Smooth muscle cell (in vitro differentiated cells): ENCODE measurements around the gene CYP2E1. TPM values are rescaled to one million over a fixed set of nuclear protein-coding genes. Genes with fewer than 3 reads are reported as not detected.

Experiments used
- DNase-seq: peaks from one replicate; lab custom pipeline; 2025; ENCODE audit not compliant: unreplicated experiment; lab: John Stamatoyannopoulos, UW
- H2AFZ ChIP-seq: fragments of 200-600 bp; sonication (generic); 2 replicates; pipeline ENCODE4 v1.6.0; 2016; ENCODE audit warnings: antibody characterized with exemption, low read depth, mild to moderate bottlenecking
- H3F3A ChIP-seq: fragments of 200-600 bp; sonication (generic); 2 replicates; pipeline ENCODE4 v1.6.0; 2017; ENCODE audit warnings: antibody characterized with exemption, low read depth
- H3K27ac ChIP-seq: fragments of 200-600 bp; sonication (generic); 2 replicates; pipeline ENCODE4 v1.5.1; 2016; ENCODE audit warnings: low read depth, mild to moderate bottlenecking
- H3K27me3 ChIP-seq: fragments of 200-600 bp; sonication (generic); 2 replicates; pipeline ENCODE4 v1.6.1; 2016; ENCODE audit warnings: low read depth, mild to moderate bottlenecking
- H3K36me3 ChIP-seq: fragments of 200-600 bp; sonication (generic); 2 replicates; pipeline ENCODE4 v1.5.1; 2016; ENCODE audit warnings: low read depth
- H3K4me1 ChIP-seq: fragments of 200-600 bp; sonication (generic); 2 replicates; pipeline ENCODE4 v1.5.1; 2016; ENCODE audit warnings: low read depth
- H3K4me2 ChIP-seq: fragments of 200-600 bp; sonication (generic); 2 replicates; pipeline ENCODE4 v1.6.0; 2016; ENCODE audit warnings: mild to moderate bottlenecking
- H3K4me3 ChIP-seq: fragments of 200-600 bp; sonication (generic); 2 replicates; pipeline ENCODE4 v1.5.1; 2016; ENCODE audit warnings: mild to moderate bottlenecking
- H3K79me2 ChIP-seq: fragments of 200-600 bp; sonication (generic); 2 replicates; pipeline ENCODE4 v1.6.0; 2016; ENCODE audit warnings: low read depth, mild to moderate bottlenecking
- H3K9ac ChIP-seq: fragments of 200-600 bp; sonication (generic); 2 replicates; pipeline ENCODE4 v1.6.0; 2016; ENCODE audit warnings: low read depth
- H3K9me3 ChIP-seq: fragments of 200-600 bp; sonication (generic); replicated peaks from 2 replicates; pipeline ENCODE4 v1.5.1; 2016; ENCODE audit warnings: low read depth
- H4K20me1 ChIP-seq: fragments of 200-600 bp; sonication (generic); 2 replicates; pipeline ENCODE4 v1.6.0; 2016; ENCODE audit warnings: low read depth
- CTCF ChIP-seq: fragments of 200-600 bp; sonication (generic); IDR thresholded peaks from 2 replicates; pipeline ENCODE4 v1.5.1; 2017; ENCODE audit warnings: borderline replicate concordance, mild to moderate bottlenecking, antibody characterized with exemption; ENCODE audit not compliant: insufficient read depth, poor library complexity, severe bottlenecking
- WGBS: methylation state at CpG from one replicate; pipeline ENCODE4 v1.1.7; 2016; ENCODE audit warnings: low lambda C conversion rate; 5-methylcytosine and 5-hydroxymethylcytosine counted together
- polyA plus RNA-seq: library from polyadenylated mRNA; unstranded; fragments of >200 nt; fragmentation: Nextera tagmentation; extraction: Ambion mirVana; gene quantifications from 2 replicates; pipeline ENCODE4 v1.2.1, GENCODE V29; 2016
- total RNA-seq: library from RNA; depleted of rRNA; stranded (reverse); fragments of >200 nt; gene quantifications from 2 replicates; pipeline ENCODE4 v1.2.3, GENCODE V29; 2014

CYP2E1 gene
- total and polyA plus RNA-seq, 2 experiments from 2014 or later: 1.3 to 10.8 TPM

GRCh38 chr10:133532871-133533270, 5.7 kb downstream of the CYP2E1 start:
- H2AFZ ChIP-seq: no peak overlapping the region
- 63% methylated on average over 7 of the region's 7 CpGs for WGBS
- TF ChIP-seq CTCF: no peak
- H3K9ac ChIP-seq: no peak overlapping the region
- H3F3A ChIP-seq: no peaks in the 10 kb centered on the region
- no peak overlapping the region for H3K4me2 ChIP-seq
- H3K27me3 ChIP-seq: no peaks in the 10 kb centered on the region
- H3K4me1 ChIP-seq: no peaks in the 10 kb centered on the region
- H3K36me3 ChIP-seq: no peaks in the 10 kb centered on the region
- H3K79me2 ChIP-seq: no peaks in the 10 kb centered on the region
- H3K4me3 ChIP-seq: no peak overlapping the region
- no peaks in the 10 kb centered on the region for H4K20me1 ChIP-seq
- H3K27ac ChIP-seq: no peak overlapping the region
- no peak for DNase-seq
- H3K9me3 ChIP-seq: peaks cover 7% of the 10 kb centered on the region

- Histone ChIP-seq H3K4me1 (no peaks in the 10 kb centered on the region), H3K79me2 (no peaks in the 10 kb centered on the region), H3F3A (no peaks in the 10 kb centered on the region), H3K9me3 (peaks cover 7% of the 10 kb centered on the region), H3K36me3 (no peaks in the 10 kb centered on the region), H3K9ac (no peak overlapping the region), H3K27me3 (no peaks in the 10 kb centered on the region), H4K20me1 (no peaks in the 10 kb centered on the region), H3K27ac (no peak overlapping the region), H3K4me3 (no peak overlapping the region), H2AFZ (no peak overlapping the region), H3K4me2 (no peak overlapping the region)
- no peak for TF ChIP-seq CTCF
- no peak for DNase-seq
- WGBS: 83% methylated on average over 7 of the region's 7 CpGs
Observed at GRCh38 chr10:133534417-133534816, 7.3 kb downstream of the CYP2E1 start.

DNA sequence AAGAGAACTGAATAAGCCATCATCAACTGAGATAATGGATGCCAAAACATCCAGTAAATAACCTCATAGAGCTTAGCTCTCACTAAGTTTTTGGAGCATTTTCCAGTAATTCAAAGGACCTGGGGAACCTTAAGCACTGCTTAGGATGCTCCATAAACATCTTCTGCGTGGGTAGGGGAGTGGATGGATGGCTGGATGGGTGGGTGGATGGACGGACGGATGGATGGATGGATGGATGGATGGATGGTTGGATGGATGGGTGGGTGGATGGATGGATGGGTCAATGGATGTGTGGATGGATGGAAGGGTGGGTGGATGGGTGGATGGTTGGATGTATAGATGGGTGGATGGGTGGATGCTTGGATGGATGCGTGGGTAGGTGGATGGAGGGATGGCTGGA, 9.0 kb downstream of the CYP2E1 start:
- Histone ChIP-seq H3K9me3 (peaks cover 7% of the 10 kb centered on the region), H3K27ac (no peak overlapping the region), H4K20me1 (no peaks in the 10 kb centered on the region), H3K4me2 (no peak overlapping the region), H3K27me3 (no peaks in the 10 kb centered on the region), H3F3A (no peaks in the 10 kb centered on the region), H3K9ac (no peak overlapping the region), H3K79me2 (no peaks in the 10 kb centered on the region), H3K4me3 (no peak overlapping the region), H3K36me3 (no peaks in the 10 kb centered on the region), H3K4me1 (no peaks in the 10 kb centered on the region), H2AFZ (no peak overlapping the region)
- WGBS: 37% methylated on average over 3 of the region's 4 CpGs
- TF ChIP-seq CTCF: no peak
- no peak for DNase-seq
